ENCODE measurements around the gene IGSF21. TPM values are rescaled to one million over a fixed set of nuclear protein-coding genes. Genes with fewer than 3 reads are reported as not detected.

Gene IGSF21
- total and polyA plus RNA-seq, 2 donors (not counting 3 experiments of a cell fraction or from before 2014, with no cell fraction given): not detected

GRCh38 chr1:18410407-18410806 lies 302.8 kb downstream of the IGSF21 start:
- intact Hi-C loops (cut with micrococcal nuclease) (no loop called here), dilution Hi-C loops (cut with MboI; ENCODE audit: extremely low pct_ligation_motif_present, low sequenced_read_pairs) (no loop called here)
- H3K9me3 ChIP-seq (replicated peaks; ENCODE audit: control insufficient read depth, insufficient read depth, low read length): peaks cover 5% of the 10 kb centered on the region
- H3K4me2 ChIP-seq (ENCODE audit: insufficient read depth, low read length): no peak overlapping the region
- no peaks in the 10 kb centered on the region for H4K20me1 ChIP-seq (replicated peaks; ENCODE audit: control insufficient read depth, extremely low read depth, insufficient read depth, low read length)
- FAIRE-seq (no peak), DNase-seq (ENCODE audit: low read depth, low spot score) (no peak)
- ChIA-PET POLR2A (no interaction called here), CTCF (no interaction called here)
- H3K36me3 ChIP-seq (ENCODE audit: control insufficient read depth in 2 of 2, extremely low read depth in 1 of 2, insufficient read depth in 2 of 2, low read length in 2 of 2): no peaks in the 10 kb centered on the region
- H3K27ac ChIP-seq (ENCODE audit: insufficient read depth, low read depth, low read length): no peak overlapping the region
- H3K27me3 ChIP-seq (ENCODE audit: control insufficient read depth in 2 of 2, insufficient read depth in 2 of 2, low read length in 2 of 2): no peaks in the 10 kb centered on the region
- no peak overlapping the region for H3K4me3 ChIP-seq (replicated peaks in 1 of 3; ENCODE audit: insufficient read depth in 1 of 3, low read depth in 1 of 3, low read length in 3 of 3)
- no peaks in the 10 kb centered on the region for H3K79me2 ChIP-seq (ENCODE audit: control insufficient read depth, insufficient read depth, low read length)
- no peaks in the 10 kb centered on the region for H3K4me1 ChIP-seq (ENCODE audit: control insufficient read depth, extremely low read depth, insufficient read depth, low read length)
- no peaks in the 10 kb centered on the region for H3K9me1 ChIP-seq (replicated peaks; ENCODE audit: control insufficient read depth, extremely low read depth, insufficient read depth, low read length)
- no peak overlapping the region for H2AFZ ChIP-seq (ENCODE audit: low read depth, low read length)
- H3K9ac ChIP-seq (replicated peaks; ENCODE audit: extremely low read depth, insufficient read depth, low read length): no peak overlapping the region
- no TSS peak for BruUV-seq (replicated peaks)
- TF ChIP-seq CTCF (IDR thresholded peaks at IDR 0.05; ENCODE audit: extremely low read depth in 1 of 2, insufficient read depth in 1 of 2, low read depth in 1 of 2, low read length in 2 of 2): no peak

- H3K27me3 ChIP-seq (ENCODE audit: control insufficient read depth in 2 of 2, insufficient read depth in 2 of 2, low read length in 2 of 2): no peaks in the 10 kb centered on the region
- intact Hi-C loops (cut with micrococcal nuclease) (no loop called here), dilution Hi-C loops (cut with MboI; ENCODE audit: extremely low pct_ligation_motif_present, low sequenced_read_pairs) (no loop called here)
- BruUV-seq (replicated peaks): no TSS peak
- H3K27ac ChIP-seq (ENCODE audit: insufficient read depth, low read depth, low read length): no peak overlapping the region
- H3K9me1 ChIP-seq (replicated peaks; ENCODE audit: control insufficient read depth, extremely low read depth, insufficient read depth, low read length): no peaks in the 10 kb centered on the region
- POLR2A ChIA-PET: no interaction called here
- CTCF ChIA-PET: no interaction called here
- H3K4me3 ChIP-seq (replicated peaks in 1 of 3; ENCODE audit: insufficient read depth in 1 of 3, low read depth in 1 of 3, low read length in 3 of 3): no peak overlapping the region
- no peaks in the 10 kb centered on the region for H3K79me2 ChIP-seq (ENCODE audit: control insufficient read depth, insufficient read depth, low read length)
- peaks cover 5% of the 10 kb centered on the region for H3K9me3 ChIP-seq (replicated peaks; ENCODE audit: control insufficient read depth, insufficient read depth, low read length)
- no peaks in the 10 kb centered on the region for H4K20me1 ChIP-seq (replicated peaks; ENCODE audit: control insufficient read depth, extremely low read depth, insufficient read depth, low read length)
- H2AFZ ChIP-seq (ENCODE audit: low read depth, low read length): no peak overlapping the region
- TF ChIP-seq JUN (IDR thresholded peaks at IDR 0.05; ENCODE audit: borderline replicate concordance, insufficient read depth, insufficient read length, low read depth) (no peak), MYC (IDR thresholded peaks at IDR 0.05; ENCODE audit: low read depth, low read length) (no peak), CTCF (IDR thresholded peaks at IDR 0.05; ENCODE audit: extremely low read depth in 1 of 2, insufficient read depth in 1 of 2, low read depth in 1 of 2, low read length in 2 of 2) (no peak), FOS (IDR thresholded peaks at IDR 0.05; ENCODE audit: borderline replicate concordance, insufficient read depth, low read length) (no peak), POLR2A (IDR thresholded peaks at IDR 0.05; ENCODE audit: low read depth, low read length) (no peak), MAX (IDR thresholded peaks at IDR 0.05; ENCODE audit: insufficient read depth, insufficient read length) (no peak), POLR2AphosphoS5 (IDR thresholded peaks at IDR 0.05; ENCODE audit: insufficient read depth, low read depth, low read length) (no peak), GATA2 (IDR thresholded peaks at IDR 0.05; ENCODE audit: insufficient read depth, insufficient read length, low read depth, low read length) (no peak), EZH2 (IDR thresholded peaks at IDR 0.05; ENCODE audit: borderline replicate concordance, low read depth, low read length, severe bottlenecking) (no peak)
- H3K4me1 ChIP-seq (ENCODE audit: control insufficient read depth, extremely low read depth, insufficient read depth, low read length): no peaks in the 10 kb centered on the region
- DNase-seq (ENCODE audit: low read depth, low spot score): no peak
- no peak overlapping the region for H3K9ac ChIP-seq (replicated peaks; ENCODE audit: extremely low read depth, insufficient read depth, low read length)
- no peaks in the 10 kb centered on the region for H3K36me3 ChIP-seq (ENCODE audit: control insufficient read depth in 2 of 2, extremely low read depth in 1 of 2, insufficient read depth in 2 of 2, low read length in 2 of 2)
- no peak overlapping the region for H3K4me2 ChIP-seq (ENCODE audit: insufficient read depth, low read length)
- no peak for FAIRE-seq
Measured at GRCh38 chr1:18411321-18411720, 303.7 kb downstream of the IGSF21 start.
